ENCODE measurements around the gene ZNF646. TPM values are rescaled to one million over a fixed set of nuclear protein-coding genes. Genes with fewer than 3 reads are reported as not detected.

Gene ZNF646
- total RNA-seq: 9.6 TPM
- long read RNA-seq, full-length matches to known transcripts: 1 of 7 reads
- long read RNA-seq, partial matches to known transcripts: 6 of 7 reads
- long read RNA-seq, other reads (novel, unspliced or antisense): 0 of 7 reads

GRCh38 chr16:31073970-31074813 lies at the start of gene ZNF646, which contains the start of gene ZNF668:
Gene ZNF646 (plus strand): TSS chr16:31074422. CDS start chr16:31076325, 1,903 bp downstream.
Gene ZNF668 (minus strand): TSS chr16:31074240. CDS start chr16:31064459, 9,781 bp downstream.
- intact Hi-C loops (cut with DNase I): loop anchor here (2.0 to 5.0 kb wide), 4 partner anchors 21 to 117 kb away; partner anchors contain the start of genes SETD1A, STX4 and VKORC1

GRCh38 chr16:31025339-31025738 lies 48.9 kb upstream of the ZNF646 start:
- DNase-seq (ENCODE audit: low spot score): no peak
- intact Hi-C loops (cut with DNase I): no loop called here

More at GRCh38 chr16:31073970-31074813, at the start of gene ZNF646, which contains the start of gene ZNF668:
- peak; percentile 100 for DNase-seq (ENCODE audit: low spot score)

- intact Hi-C loops (cut with DNase I): no loop called here
- DNase-seq (ENCODE audit: low spot score): no peak
These were observed 45.0 kb upstream of the ZNF646 start for GRCh38 chr16:31029272-31029671.

- intact Hi-C loops (cut with DNase I): loop anchor here (5.0 kb wide), 1 partner anchor 41 kb away; the partner anchor contains the start of genes ZNF646 and ZNF668
- DNase-seq (ENCODE audit: low spot score): no peak
These were observed 42.9 kb upstream of the ZNF646 start for GRCh38 chr16:31031276-31031675.

- peak; percentile 100 for DNase-seq (ENCODE audit: low spot score)
- intact Hi-C loops (cut with DNase I): loop anchor here (5.0 kb wide), 1 partner anchor 39 kb away; the partner anchor contains the start of genes ZNF646 and ZNF668
These were observed 41.2 kb upstream of the ZNF646 start, which contains the start of gene STX4 for GRCh38 chr16:31032736-31033708. Gene STX4 (plus strand): TSS chr16:31033558. CDS start chr16:31033806, 248 bp downstream.

GRCh38 chr16:31033709-31034492 lies 40.3 kb upstream of the ZNF646 start:
- DNase-seq (ENCODE audit: low spot score): peak; percentile 96
- intact Hi-C loops (cut with DNase I): loop anchor here (5.0 kb wide), 1 partner anchor 38 kb away; the partner anchor contains the start of genes ZNF646 and ZNF668

GRCh38 chr16:31036691-31037090 lies 37.5 kb upstream of the ZNF646 start:
- no peak for DNase-seq (ENCODE audit: low spot score)
- intact Hi-C loops (cut with DNase I): no loop called here

- no peak for DNase-seq (ENCODE audit: low spot score)
- intact Hi-C loops (cut with DNase I): no loop called here
These were observed 35.2 kb upstream of the ZNF646 start for GRCh38 chr16:31038993-31039392.

- intact Hi-C loops (cut with DNase I): loop anchor here (2.0 kb wide), 1 partner anchor 20 kb away; no protein-coding TSS in a partner anchor
- no peak for DNase-seq (ENCODE audit: low spot score)
These were observed 31.4 kb upstream of the ZNF646 start for GRCh38 chr16:31042866-31043265.

- intact Hi-C loops (cut with DNase I): loop anchor here (2.0 kb wide), 1 partner anchor 21 kb away; no protein-coding TSS in a partner anchor
- DNase-seq (ENCODE audit: low spot score): no peak
These were observed 30.9 kb upstream of the ZNF646 start for GRCh38 chr16:31043352-31043751.

- intact Hi-C loops (cut with DNase I): loop anchor here (2.0 kb wide), 1 partner anchor 21 kb away; no protein-coding TSS in a partner anchor
- no peak for DNase-seq (ENCODE audit: low spot score)
These were observed 30.2 kb upstream of the ZNF646 start for GRCh38 chr16:31043898-31044481.

GRCh38 chr16:31050280-31051030 lies 23.8 kb upstream of the ZNF646 start:
- intact Hi-C loops (cut with DNase I): no loop called here
- no peak for DNase-seq (ENCODE audit: low spot score)

- no peak for DNase-seq (ENCODE audit: low spot score)
- intact Hi-C loops (cut with DNase I): no loop called here
These were observed 22.1 kb upstream of the ZNF646 start for GRCh38 chr16:31052114-31052513.

GRCh38 chr16:31055613-31056012 lies 18.6 kb upstream of the ZNF646 start:
- intact Hi-C loops (cut with DNase I): no loop called here
- DNase-seq (ENCODE audit: low spot score): no peak

GRCh38 chr16:31061126-31061812 lies 13.0 kb upstream of the ZNF646 start:
- DNase-seq (ENCODE audit: low spot score): no peak
- intact Hi-C loops (cut with DNase I): no loop called here

- intact Hi-C loops (cut with DNase I): no loop called here
These were observed 12.3 kb upstream of the ZNF646 start for GRCh38 chr16:31061813-31062440.

More at GRCh38 chr16:31061813-31062440, 12.3 kb upstream of the ZNF646 start:
- DNase-seq (ENCODE audit: low spot score): no peak
